ENCODE measurements around the gene RAB8A.

Gene RAB8A

DNA sequence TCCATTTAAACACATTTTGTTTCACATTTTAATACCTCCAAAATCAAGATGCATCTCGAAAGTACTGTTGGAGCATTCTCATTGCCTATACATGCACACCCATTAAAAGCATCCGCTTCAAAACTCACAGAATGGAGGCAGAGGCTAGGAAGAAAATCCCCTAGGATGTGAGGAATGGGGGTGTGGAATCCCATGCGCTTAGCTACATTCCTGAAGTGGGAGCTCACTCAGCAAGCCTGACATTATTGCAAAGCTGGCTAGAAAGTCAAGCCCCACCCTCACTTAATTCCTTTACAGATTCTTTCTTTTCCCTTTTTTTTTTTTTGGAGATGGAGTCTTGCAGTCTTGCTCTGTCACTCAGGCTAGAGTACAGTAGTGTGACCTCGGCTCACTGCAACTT lies 68.9 kb downstream of the RAB8A start:
- DNase-seq (ENCODE audit: low read depth), result no peak
